ENCODE results near the gene MC4R.
A peak's percentile ranks its signal among the peaks of the same experiment; 100 is the strongest.
"Not testable (repeated sequence)": the region's sequence is repeated elsewhere in the genome, so short reads cannot be mapped to it uniquely, and the experiment has no call there.

The MC4R gene

GRCh38 chr18:60372596-60372995 lies at the start of gene MC4R:
TSS of gene MC4R (minus strand) at chr18:60372775. CDS start at chr18:60372349, 426 bp downstream.
- DNase-seq = peak; percentile 87

GRCh38 chr18:60422306-60422705 lies 49.7 kb upstream of the MC4R start:
- not testable (repeated sequence) for DNase-seq

- no peak for DNase-seq
Measured at GRCh38 chr18:60421356-60422118, 49.0 kb upstream of the MC4R start.

GRCh38 chr18:60417946-60418345 lies 45.4 kb upstream of the MC4R start:
- no peak for DNase-seq

GRCh38 chr18:60413944-60414547 lies 41.5 kb upstream of the MC4R start:
- no peak for DNase-seq

- DNase-seq = no peak
Measured at GRCh38 chr18:60411715-60412114, 39.1 kb upstream of the MC4R start.

- DNase-seq = no peak
Measured at GRCh38 chr18:60406721-60407120, 34.1 kb upstream of the MC4R start.

GRCh38 chr18:60404486-60405085 lies 32.0 kb upstream of the MC4R start:
- DNase-seq = no peak

GRCh38 chr18:60401346-60401745 lies 28.8 kb upstream of the MC4R start:
- no peak for DNase-seq

GRCh38 chr18:60391571-60392226 lies 19.1 kb upstream of the MC4R start:
- DNase-seq = no peak

- no peak for DNase-seq
Measured at GRCh38 chr18:60389314-60389713, 16.7 kb upstream of the MC4R start.

- DNase-seq = no peak
Measured at GRCh38 chr18:60385693-60386092, 13.1 kb upstream of the MC4R start.

GRCh38 chr18:60383893-60384292 lies 11.3 kb upstream of the MC4R start:
- no peak for DNase-seq

GRCh38 chr18:60377778-60378469 lies 5.3 kb upstream of the MC4R start:
- no peak for DNase-seq

- DNase-seq = no peak
Measured at GRCh38 chr18:60372132-60372531, 443 bp downstream of the MC4R start.

- DNase-seq = no peak
Measured at GRCh38 chr18:60358516-60358915, 14.1 kb downstream of the MC4R start.

GRCh38 chr18:60350941-60351340 lies 21.6 kb downstream of the MC4R start:
- no peak for DNase-seq

- DNase-seq = no peak
Measured at GRCh38 chr18:60350150-60350549, 22.4 kb downstream of the MC4R start.

- no peak for DNase-seq
Measured at GRCh38 chr18:60347526-60348045, 25.0 kb downstream of the MC4R start.

- no peak for DNase-seq
Measured at GRCh38 chr18:60339018-60339417, 33.6 kb downstream of the MC4R start.

GRCh38 chr18:60331890-60332289 lies 40.7 kb downstream of the MC4R start:
- no peak for DNase-seq

GRCh38 chr18:60329131-60329530 lies 43.4 kb downstream of the MC4R start:
- no peak for DNase-seq

GRCh38 chr18:60327880-60328279 lies 44.7 kb downstream of the MC4R start:
- no peak for DNase-seq

Measured in NCI-H510A (cell line).